Osteoblast (primary cell): ENCODE measurements around the gene CGRRF1. TPM values are rescaled to one million over a fixed set of nuclear protein-coding genes. Genes with fewer than 3 reads are reported as not detected.

Source experiments
- DNase-seq: peaks from one replicate; pipeline ENCODE4 v3.0.0; 2011; ENCODE audit warnings: low spot score, mixed read lengths; ENCODE audit not compliant: insufficient read length; ENCODE audit errors: missing footprints
- H2AFZ ChIP-seq: 2 replicates; pipeline ENCODE4 v1.6.0; 2011; ENCODE audit warnings: mild to moderate bottlenecking, low read length
- H3K27ac ChIP-seq: 2 replicates; pipeline ENCODE4 v1.5.1; 2011; ENCODE audit warnings: mild to moderate bottlenecking, low read depth, low read length, moderate library complexity
- H3K27me3 ChIP-seq: 2 replicates; pipeline ENCODE4 v1.6.0; 2012; ENCODE audit warnings: mild to moderate bottlenecking, control low read depth, inconsistent platforms, low read length, moderate library complexity; ENCODE audit not compliant: insufficient read depth
- H3K36me3 ChIP-seq: 2 replicates; pipeline ENCODE4 v1.5.1; 2011; ENCODE audit warnings: mild to moderate bottlenecking, low read length, control low read depth, moderate library complexity; ENCODE audit not compliant: insufficient read depth
- H3K4me1 ChIP-seq: 2 replicates; pipeline ENCODE4 v1.5.1; 2011; ENCODE audit warnings: mild to moderate bottlenecking, low read length, control low read depth, moderate library complexity; ENCODE audit not compliant: insufficient read depth
- H3K4me2 ChIP-seq: 2 replicates; pipeline ENCODE4 v1.6.0; 2011; ENCODE audit warnings: mild to moderate bottlenecking, low read length; ENCODE audit not compliant: insufficient read depth
- H3K4me3 ChIP-seq: fragments of 200-600 bp; sonication (generic); 3 replicates; pipeline ENCODE4 v1.5.1; 2012; ENCODE audit warnings: mild to moderate bottlenecking, low read length, inconsistent platforms; ENCODE audit not compliant: insufficient read depth
- H3K79me2 ChIP-seq: 2 replicates; pipeline ENCODE4 v1.6.0; 2012; ENCODE audit warnings: mild to moderate bottlenecking, low read length, control low read depth, inconsistent platforms; ENCODE audit not compliant: insufficient read depth
- H3K9me3 ChIP-seq: 2 replicates; pipeline ENCODE4 v1.5.1; 2011; ENCODE audit warnings: low read depth, low read length, control low read depth
- H4K20me1 ChIP-seq: 2 replicates; pipeline ENCODE4 v1.6.0; 2012; ENCODE audit warnings: mild to moderate bottlenecking, low read length, control low read depth; ENCODE audit not compliant: insufficient read depth
- CTCF ChIP-seq: IDR thresholded peaks from 2 replicates; pipeline ENCODE4 v1.5.1; 2011; ENCODE audit warnings: mild to moderate bottlenecking, low read depth, low read length, moderate library complexity; ENCODE audit errors: extremely low read depth
- total RNA-seq: library from RNA; depleted of rRNA; stranded (reverse); fragments of >200 nt; gene quantifications from 2 replicates; pipeline ENCODE4 v1.2.3, GENCODE V29; 2012

The CGRRF1 gene
- total RNA-seq, 1 donor = 17.4 TPM

GRCh38 chr14:54577977-54578376 lies 68.3 kb downstream of the CGRRF1 start:
- Histone ChIP-seq H3K9me3 (no peaks in the 10 kb centered on the region), H3K4me1 (peaks cover 6% of the 10 kb centered on the region), H3K4me2 (no peak overlapping the region), H3K27me3 (no peaks in the 10 kb centered on the region), H3K36me3 (peaks cover 15% of the 10 kb centered on the region), H3K27ac (no peak overlapping the region), H3K79me2 (peaks cover 94% of the 10 kb centered on the region), H4K20me1 (peaks cover 29% of the 10 kb centered on the region), H3K4me3 (no peak overlapping the region), H2AFZ (no peak overlapping the region)
- no peak for TF ChIP-seq CTCF
- no peak for DNase-seq

- DNase-seq = no peak
These were observed 69.9 kb downstream of the CGRRF1 start for GRCh38 chr14:54579621-54580020.

GRCh38 chr14:54580933-54581332 lies 71.2 kb downstream of the CGRRF1 start:
- Histone ChIP-seq H3K36me3 (peaks cover 4% of the 10 kb centered on the region), H3K4me2 (no peak overlapping the region), H3K27ac (no peak overlapping the region), H3K9me3 (no peaks in the 10 kb centered on the region), H3K4me1 (peaks cover 6% of the 10 kb centered on the region), H3K27me3 (no peaks in the 10 kb centered on the region), H4K20me1 (peaks cover 21% of the 10 kb centered on the region), H2AFZ (no peak overlapping the region), H3K4me3 (no peak overlapping the region), H3K79me2 (peaks cover 90% of the 10 kb centered on the region)
- DNase-seq = no peak
- no peak for TF ChIP-seq CTCF

More at GRCh38 chr14:54579621-54580020, 69.9 kb downstream of the CGRRF1 start:
- Histone ChIP-seq H3K9me3 (no peaks in the 10 kb centered on the region), H3K79me2 (peaks cover 93% of the 10 kb centered on the region), H3K27ac (no peak overlapping the region), H4K20me1 (peaks cover 29% of the 10 kb centered on the region), H3K27me3 (no peaks in the 10 kb centered on the region), H3K36me3 (peaks cover 4% of the 10 kb centered on the region), H3K4me3 (no peak overlapping the region), H3K4me2 (no peak overlapping the region), H2AFZ (no peak overlapping the region), H3K4me1 (peaks cover 6% of the 10 kb centered on the region)
- TF ChIP-seq CTCF = no peak

GRCh38 chr14:54582334-54582733 lies 72.6 kb downstream of the CGRRF1 start:
- DNase-seq = no peak
- no peaks in the 10 kb centered on the region for H3K27me3 ChIP-seq
- no peak overlapping the region for H3K4me3 ChIP-seq
- H4K20me1 ChIP-seq = peaks cover 12% of the 10 kb centered on the region
- TF ChIP-seq CTCF = no peak
- H3K79me2 ChIP-seq = peaks cover 88% of the 10 kb centered on the region
- H3K9me3 ChIP-seq = no peaks in the 10 kb centered on the region
- H3K36me3 ChIP-seq = peaks cover 4% of the 10 kb centered on the region
- H3K4me1 ChIP-seq = peaks cover 6% of the 10 kb centered on the region
- H2AFZ ChIP-seq = no peak overlapping the region
- no peak overlapping the region for H3K27ac ChIP-seq
- H3K4me2 ChIP-seq = no peak overlapping the region
